ENCODE data around the gene GPRIN3. TPM values are rescaled to one million over a fixed set of nuclear protein-coding genes. Genes with fewer than 3 reads are reported as not detected.

Gene GPRIN3
- total and polyA plus RNA-seq, 7 donors, result 1.6 to 4.6 (median 1.8) TPM

DNA sequence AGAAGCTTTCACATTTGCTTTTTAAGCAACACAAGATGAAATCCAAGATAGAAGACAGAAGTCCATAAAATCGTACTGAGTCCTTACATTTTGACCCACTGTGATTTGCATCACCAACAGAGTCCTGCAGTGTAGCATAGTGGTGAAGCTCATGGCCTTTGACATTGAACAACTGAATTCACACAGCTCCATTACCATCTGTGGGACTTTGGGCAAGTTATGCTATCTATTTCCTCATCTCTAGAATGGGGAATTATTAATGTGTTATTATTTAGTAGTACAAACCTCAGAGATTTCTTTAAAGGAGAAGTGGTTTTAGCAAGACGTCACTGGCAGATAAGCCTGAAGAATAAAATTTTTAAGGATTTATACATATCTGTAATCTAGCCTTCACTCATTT is 10.7 kb downstream of the GPRIN3 start:
- H3K4me3 ChIP-seq, result no peak overlapping the region
- TF ChIP-seq POLR2AphosphoS5 (IDR thresholded peaks at IDR 0.05) (no peak), POLR2A (IDR thresholded peaks at IDR 0.05) (no peak)
- TF ChIP-seq, protein P1, sequence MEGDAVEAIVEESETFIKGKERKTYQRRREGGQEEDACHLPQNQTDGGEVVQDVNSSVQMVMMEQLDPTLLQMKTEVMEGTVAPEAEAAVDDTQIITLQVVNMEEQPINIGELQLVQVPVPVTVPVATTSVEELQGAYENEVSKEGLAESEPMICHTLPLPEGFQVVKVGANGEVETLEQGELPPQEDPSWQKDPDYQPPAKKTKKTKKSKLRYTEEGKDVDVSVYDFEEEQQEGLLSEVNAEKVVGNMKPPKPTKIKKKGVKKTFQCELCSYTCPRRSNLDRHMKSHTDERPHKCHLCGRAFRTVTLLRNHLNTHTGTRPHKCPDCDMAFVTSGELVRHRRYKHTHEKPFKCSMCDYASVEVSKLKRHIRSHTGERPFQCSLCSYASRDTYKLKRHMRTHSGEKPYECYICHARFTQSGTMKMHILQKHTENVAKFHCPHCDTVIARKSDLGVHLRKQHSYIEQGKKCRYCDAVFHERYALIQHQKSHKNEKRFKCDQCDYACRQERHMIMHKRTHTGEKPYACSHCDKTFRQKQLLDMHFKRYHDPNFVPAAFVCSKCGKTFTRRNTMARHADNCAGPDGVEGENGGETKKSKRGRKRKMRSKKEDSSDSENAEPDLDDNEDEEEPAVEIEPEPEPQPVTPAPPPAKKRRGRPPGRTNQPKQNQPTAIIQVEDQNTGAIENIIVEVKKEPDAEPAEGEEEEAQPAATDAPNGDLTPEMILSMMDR (IDR thresholded peaks at IDR 0.05), result no peak
- H3K27ac ChIP-seq, result no peak overlapping the region
- no peaks in the 10 kb centered on the region for H3K4me1 ChIP-seq
- no peaks in the 10 kb centered on the region for H3K9me3 ChIP-seq
- intact Hi-C loops (cut with DNase I), result no loop called here
- H3K27me3 ChIP-seq, result no peaks in the 10 kb centered on the region
- 35 to 57% methylated on average over 2 of the region's 2 CpGs for WGBS, 2 donors
- no peak for DNase-seq
- no peaks in the 10 kb centered on the region for H3K36me3 ChIP-seq

GRCh38 chr4:89296399-89296798 is 11.2 kb downstream of the GPRIN3 start:
- WGBS, 2 donors, result 5 to 43% methylated on average over 1 of the region's 1 CpG
- intact Hi-C loops (cut with DNase I), result no loop called here
- no peak for DNase-seq
- TF ChIP-seq POLR2AphosphoS5 (IDR thresholded peaks at IDR 0.05) (no peak), POLR2A (IDR thresholded peaks at IDR 0.05) (no peak), EP300 (IDR thresholded peaks at IDR 0.05) (no peak)
- no peak overlapping the region for H3K4me3 ChIP-seq
- H3K27me3 ChIP-seq, result no peaks in the 10 kb centered on the region
- H3K4me1 ChIP-seq, result no peaks in the 10 kb centered on the region
- H3K27ac ChIP-seq, result no peak overlapping the region
- H3K36me3 ChIP-seq, result no peaks in the 10 kb centered on the region
- H3K9me3 ChIP-seq, result no peaks in the 10 kb centered on the region

DNA sequence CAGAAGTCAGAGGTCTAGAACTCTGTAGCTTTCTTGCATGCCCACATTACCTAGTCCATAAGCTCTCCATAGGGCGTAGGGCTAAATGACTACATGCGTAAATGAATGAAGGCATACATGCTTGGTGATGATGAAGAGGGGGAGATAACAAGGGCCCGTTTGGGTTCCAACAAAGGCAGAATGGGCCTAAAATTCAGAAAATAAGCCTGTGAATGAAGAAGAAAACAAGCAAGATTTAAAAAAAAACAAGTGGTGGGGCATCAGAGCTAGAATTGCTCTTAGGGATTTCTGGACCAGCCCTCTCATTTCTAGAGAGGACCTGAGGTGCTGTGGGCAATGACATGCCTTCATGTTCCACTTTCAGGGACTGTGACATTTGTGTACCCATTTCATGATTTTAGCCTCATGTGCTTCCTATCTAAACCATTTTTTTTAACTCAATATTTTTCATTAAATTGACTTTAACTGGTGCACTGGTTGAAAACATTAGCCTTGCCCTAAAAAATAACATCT is 12.1 kb downstream of the GPRIN3 start:
- intact Hi-C loops (cut with DNase I), result no loop called here

DNA sequence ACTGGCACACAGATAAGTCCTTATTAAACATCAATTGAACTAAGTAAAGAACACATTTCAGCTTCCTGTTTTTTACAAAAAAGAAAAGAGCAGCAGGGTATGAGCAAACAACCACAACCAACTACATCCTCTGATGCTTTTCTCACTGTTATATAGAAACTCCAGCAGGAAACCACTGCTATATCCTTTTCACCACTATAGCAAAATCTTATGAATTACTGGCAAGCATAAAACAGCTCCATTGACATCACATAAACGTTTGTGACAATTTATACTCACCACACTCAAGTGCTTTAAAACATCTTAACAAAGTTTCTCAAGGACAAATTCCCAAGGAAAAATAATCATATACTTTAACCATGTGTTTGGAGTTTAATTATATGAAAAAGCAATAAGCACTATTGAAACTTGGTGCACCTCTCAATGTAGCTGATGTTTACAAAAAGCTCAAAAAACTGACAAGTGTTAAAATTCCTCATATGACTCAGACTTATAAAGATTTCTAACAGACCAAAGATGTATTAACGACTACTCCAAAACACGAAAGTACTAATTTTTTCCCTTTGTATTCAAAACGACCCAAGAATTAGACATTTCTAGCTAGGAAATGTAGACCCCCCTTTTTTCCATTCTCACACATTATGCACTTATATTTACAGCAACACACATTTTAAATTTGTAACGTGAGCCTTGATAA is 12.9 kb downstream of the GPRIN3 start:
- H3K27me3 ChIP-seq, result no peaks in the 10 kb centered on the region
- H3K9me3 ChIP-seq, result no peaks in the 10 kb centered on the region
- intact Hi-C loops (cut with DNase I), result no loop called here
- no peak overlapping the region for H3K4me3 ChIP-seq
- no peak overlapping the region for H3K27ac ChIP-seq
- H3K4me1 ChIP-seq, result no peaks in the 10 kb centered on the region
- H3K36me3 ChIP-seq, result no peaks in the 10 kb centered on the region
- no peak for TF ChIP-seq EP300 (IDR thresholded peaks at IDR 0.05)
- TF ChIP-seq POLR2AphosphoS5 (IDR thresholded peaks at IDR 0.05), result no peak
- no peak for TF ChIP-seq POLR2A (IDR thresholded peaks at IDR 0.05)
- TF ChIP-seq, protein P1 (IDR thresholded peaks at IDR 0.05), result no peak
- 35 to 60% methylated on average over 5 of the region's 5 CpGs for WGBS, 2 donors
- no peak for DNase-seq

More for the DNA sequence above, 12.1 kb downstream of the GPRIN3 start:
- TF ChIP-seq POLR2AphosphoS5 (IDR thresholded peaks at IDR 0.05), result no peak
- TF ChIP-seq POLR2A (IDR thresholded peaks at IDR 0.05), result no peak
- no peak for TF ChIP-seq EP300 (IDR thresholded peaks at IDR 0.05)
- TF ChIP-seq, protein P1 (IDR thresholded peaks at IDR 0.05), result no peak
- no peaks in the 10 kb centered on the region for H3K9me3 ChIP-seq
- WGBS, 2 donors, result 85 to 86% methylated on average over 3 of the region's 3 CpGs
- no peak for DNase-seq
- no peaks in the 10 kb centered on the region for H3K36me3 ChIP-seq
- H3K4me1 ChIP-seq, result no peaks in the 10 kb centered on the region
- no peak overlapping the region for H3K4me3 ChIP-seq
- no peaks in the 10 kb centered on the region for H3K27me3 ChIP-seq
- no peak overlapping the region for H3K27ac ChIP-seq

- Histone ChIP-seq H3K27ac (no peak overlapping the region), H3K4me3 (no peak overlapping the region), H3K4me1 (no peaks in the 10 kb centered on the region), H3K9me3 (no peaks in the 10 kb centered on the region), H3K27me3 (no peaks in the 10 kb centered on the region), H3K36me3 (no peaks in the 10 kb centered on the region)
- intact Hi-C loops (cut with DNase I), result no loop called here
- 72% methylated on average over 4 of the region's 4 CpGs for WGBS, 2 donors
- TF ChIP-seq POLR2AphosphoS5 (IDR thresholded peaks at IDR 0.05) (no peak), POLR2A (IDR thresholded peaks at IDR 0.05) (no peak), EP300 (IDR thresholded peaks at IDR 0.05) (no peak)
- TF ChIP-seq, protein P1 (IDR thresholded peaks at IDR 0.05), result no peak
- no peak for DNase-seq
These were observed 14.3 kb downstream of the GPRIN3 start for GRCh38 chr4:89293299-89293698.
